Umbilical cord (tissue), 1 donor: ENCODE results near the gene OR1E1. TPM values are rescaled to one million over a fixed set of nuclear protein-coding genes. Genes with fewer than 3 reads are reported as not detected.

ENCODE experiments used
- total RNA-seq: library from RNA; depleted of rRNA; stranded (reverse); fragments of >200 nt; gene quantifications from one replicate; pipeline ENCODE4 v1.2.3, GENCODE V29; 2014; ENCODE audit warnings: low replicate concordance; ENCODE audit not compliant: insufficient read depth

OR1E1 gene
- total RNA-seq, 1 donor from 2014 or later = not detected

Other genes starting within 250 kb of the OR1E1 start
- gene OR1A2, start 200.9 kb downstream of the OR1E1 start, total RNA-seq = 2.6 TPM
- 5.5 TPM for gene OR1A1, start 190.7 kb downstream of the OR1E1 start, total RNA-seq
- 0.48 TPM for gene OR3A1, start 100.0 kb downstream of the OR1E1 start, total RNA-seq
- gene OR3A2, start 12.1 kb downstream of the OR1E1 start, total RNA-seq = not detected
- 5.3 TPM for gene OR3A3, start 13.0 kb upstream of the OR1E1 start, total RNA-seq
- 1.2 TPM for gene OR1E2, start 35.4 kb upstream of the OR1E1 start, total RNA-seq
- 1.2 TPM for gene SPATA22, start 73.4 kb upstream of the OR1E1 start, total RNA-seq
- gene ASPA, start 77.6 kb upstream of the OR1E1 start, total RNA-seq = 6.3 TPM
- gene TRPV3, start 159.4 kb upstream of the OR1E1 start, total RNA-seq = 8.9 TPM
- 25.5 TPM for gene TRPV1, start 211.0 kb upstream of the OR1E1 start, total RNA-seq
- 9.4 TPM for gene SHPK, start 237.8 kb upstream of the OR1E1 start, total RNA-seq
- 12.0 TPM for gene CTNS, start 238.3 kb upstream of the OR1E1 start, total RNA-seq